ENCODE measurements around the gene ASF1A. TPM values are rescaled to one million over a fixed set of nuclear protein-coding genes. Genes with fewer than 3 reads are reported as not detected.

Gene ASF1A
- total and polyA plus RNA-seq, 8 donors: 4.5 to 13.9 (median 8.4) TPM

DNA sequence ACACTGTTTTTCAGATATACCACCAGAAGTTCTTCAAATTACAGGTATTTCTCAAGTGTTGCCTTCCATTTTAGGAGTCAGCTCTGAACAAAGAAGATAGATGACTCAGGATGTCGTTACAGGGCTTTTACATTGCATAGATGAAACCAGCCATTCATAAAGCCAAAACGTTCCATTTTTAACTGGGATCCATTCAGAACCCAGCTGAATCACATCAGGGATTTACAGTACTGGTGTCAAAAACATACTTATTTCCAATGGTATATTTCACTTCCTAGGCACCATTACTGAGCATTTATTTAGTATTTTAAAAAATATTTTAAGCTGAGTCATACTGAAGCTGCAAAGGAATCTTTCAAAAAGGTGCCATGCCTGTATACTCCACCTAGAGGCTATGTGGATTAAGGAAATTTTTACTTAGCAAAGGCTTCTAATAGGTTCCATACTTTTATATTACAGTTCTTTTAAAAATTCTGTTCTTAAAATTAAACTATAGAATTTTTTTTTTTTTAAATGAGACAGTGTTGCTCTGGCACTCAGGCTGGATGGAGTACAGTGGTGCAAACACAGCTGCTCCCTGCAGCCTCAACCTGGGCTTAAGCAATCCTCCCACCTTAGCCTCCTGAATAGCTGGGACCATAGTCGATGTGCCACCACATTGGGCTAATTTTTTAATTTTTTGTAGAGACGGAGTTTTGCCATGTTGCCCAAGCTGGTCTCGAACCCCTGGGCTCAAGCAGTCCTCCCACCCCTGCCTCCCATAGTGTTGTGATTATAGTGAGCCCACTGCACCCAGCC is 2.6 kb downstream of the ASF1A start:
- Histone ChIP-seq H3K4me1 (peaks cover 4 to 24% (median 12%) of the 10 kb centered on the region in 3 donors), H3K27me3 (no peaks in the 10 kb centered on the region), H3K9me3 (no peaks in the 10 kb centered on the region), H3K36me3 (no peaks in the 10 kb centered on the region), H3K4me3 (no peak overlapping the region), H3K27ac (no peak overlapping the region)
- TF ChIP-seq, protein P1, sequence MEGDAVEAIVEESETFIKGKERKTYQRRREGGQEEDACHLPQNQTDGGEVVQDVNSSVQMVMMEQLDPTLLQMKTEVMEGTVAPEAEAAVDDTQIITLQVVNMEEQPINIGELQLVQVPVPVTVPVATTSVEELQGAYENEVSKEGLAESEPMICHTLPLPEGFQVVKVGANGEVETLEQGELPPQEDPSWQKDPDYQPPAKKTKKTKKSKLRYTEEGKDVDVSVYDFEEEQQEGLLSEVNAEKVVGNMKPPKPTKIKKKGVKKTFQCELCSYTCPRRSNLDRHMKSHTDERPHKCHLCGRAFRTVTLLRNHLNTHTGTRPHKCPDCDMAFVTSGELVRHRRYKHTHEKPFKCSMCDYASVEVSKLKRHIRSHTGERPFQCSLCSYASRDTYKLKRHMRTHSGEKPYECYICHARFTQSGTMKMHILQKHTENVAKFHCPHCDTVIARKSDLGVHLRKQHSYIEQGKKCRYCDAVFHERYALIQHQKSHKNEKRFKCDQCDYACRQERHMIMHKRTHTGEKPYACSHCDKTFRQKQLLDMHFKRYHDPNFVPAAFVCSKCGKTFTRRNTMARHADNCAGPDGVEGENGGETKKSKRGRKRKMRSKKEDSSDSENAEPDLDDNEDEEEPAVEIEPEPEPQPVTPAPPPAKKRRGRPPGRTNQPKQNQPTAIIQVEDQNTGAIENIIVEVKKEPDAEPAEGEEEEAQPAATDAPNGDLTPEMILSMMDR (IDR thresholded peaks at IDR 0.05): peak in 3 of 4 donors; percentile 11 to 25 (median 18)
- intact Hi-C loops (cut with DNase I): no loop called here
- no peak for ATAC-seq
- no peak for DNase-seq
- 75 to 79% methylated on average over 5 of the region's 5 CpGs for WGBS, 2 donors
- no peak for FAIRE-seq

DNA sequence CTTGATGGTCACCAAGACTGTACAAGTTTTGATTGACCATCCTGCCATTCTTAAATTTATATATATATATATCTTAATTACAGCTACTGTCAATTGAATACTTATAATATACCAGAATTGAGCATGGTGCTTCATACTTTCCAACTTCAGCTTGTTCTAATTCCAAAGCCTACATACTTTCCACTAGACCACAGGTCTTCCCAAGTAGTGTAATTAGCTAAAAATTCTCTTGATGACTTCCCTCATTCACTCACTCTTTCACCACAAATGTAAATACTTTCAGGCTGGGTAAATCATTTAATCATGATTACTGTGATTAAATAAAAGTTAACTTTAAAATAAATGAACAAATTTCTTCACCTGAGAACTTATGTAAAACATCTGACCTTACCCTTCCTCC is 3.4 kb downstream of the ASF1A start:
- Histone ChIP-seq H3K4me3 (no peak overlapping the region), H3K36me3 (no peaks in the 10 kb centered on the region), H3K9me3 (no peaks in the 10 kb centered on the region), H3K27ac (no peak overlapping the region), H3K27me3 (no peaks in the 10 kb centered on the region), H3K4me1 (peaks cover 4 to 20% (median 12%) of the 10 kb centered on the region in 3 donors)
- no peak for DNase-seq
- no peak for ATAC-seq
- FAIRE-seq: no peak
- intact Hi-C loops (cut with DNase I): no loop called here
- TF ChIP-seq, protein P1 (IDR thresholded peaks at IDR 0.05): no peak

GRCh38 chr6:118899948-118900347 is 6.0 kb downstream of the ASF1A start:
- Histone ChIP-seq H3K9me3 (no peaks in the 10 kb centered on the region), H3K4me1 (peaks cover 7 to 16% (median 12%) of the 10 kb centered on the region in 3 donors), H3K27ac (no peak overlapping the region), H3K27me3 (no peaks in the 10 kb centered on the region), H3K4me3 (no peak overlapping the region), H3K36me3 (peaks cover 0 to 2% (median 0%) of the 10 kb centered on the region in 3 donors)
- intact Hi-C loops (cut with DNase I): no loop called here
- TF ChIP-seq, protein P1 (IDR thresholded peaks at IDR 0.05): no peak
- FAIRE-seq: no peak
- no peak for DNase-seq
- WGBS, 2 donors: 79 to 84% methylated on average over 6 of the region's 6 CpGs
- no peak for ATAC-seq

DNA sequence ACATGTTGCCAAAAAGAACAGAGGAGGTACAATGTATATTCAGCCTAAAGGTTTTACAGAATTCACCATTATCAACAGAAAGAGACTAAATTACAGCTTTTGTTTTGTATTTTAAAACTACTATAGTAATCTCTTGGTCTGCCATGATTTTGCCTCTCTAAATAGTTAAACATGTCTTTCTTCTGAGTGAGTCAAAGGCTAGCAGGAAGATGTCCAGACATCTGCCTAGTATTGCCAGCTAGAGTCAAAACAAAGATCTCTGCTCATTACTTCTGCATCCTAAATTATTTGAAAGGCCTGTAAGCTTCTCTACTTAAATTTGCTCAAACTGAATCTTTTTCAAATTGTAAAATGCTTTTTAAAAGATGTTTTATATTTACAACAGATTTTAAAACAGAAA is 8.8 kb downstream of the ASF1A start:
- TF ChIP-seq, protein P1 (IDR thresholded peaks at IDR 0.05): no peak
- no peak for DNase-seq
- intact Hi-C loops (cut with DNase I): no loop called here
- no peaks in the 10 kb centered on the region for H3K9me3 ChIP-seq
- no peak for FAIRE-seq
- H3K36me3 ChIP-seq: peaks cover 0 to 10% (median 4%) of the 10 kb centered on the region in 3 donors
- no peaks in the 10 kb centered on the region for H3K27me3 ChIP-seq
- H3K4me1 ChIP-seq: peaks cover 4 to 5% (median 5%) of the 10 kb centered on the region in 3 donors
- no peak overlapping the region for H3K27ac ChIP-seq
- no peak for ATAC-seq
- H3K4me3 ChIP-seq: no peak overlapping the region

DNA sequence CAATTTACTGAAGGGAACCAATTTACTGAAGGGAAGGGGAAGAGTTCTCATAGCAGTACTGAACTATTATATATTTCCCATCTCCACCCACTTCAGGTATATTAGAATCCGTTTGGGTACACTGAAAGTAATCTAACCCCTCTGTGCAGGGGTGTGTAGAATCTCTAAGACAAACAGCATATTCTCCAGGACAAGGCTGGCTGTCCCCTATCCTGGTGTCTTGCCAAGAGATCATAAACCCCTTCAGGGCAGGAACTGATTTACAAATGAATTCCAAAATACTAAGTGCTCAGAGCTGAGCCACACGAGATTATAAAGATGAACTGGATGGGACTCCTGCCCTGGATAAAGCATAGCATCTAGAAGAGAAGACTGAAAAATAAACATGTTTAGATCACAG is 9.2 kb downstream of the ASF1A start:
- Histone ChIP-seq H3K27ac (no peak overlapping the region), H3K4me3 (no peak overlapping the region)

More for the DNA sequence above, 9.2 kb downstream of the ASF1A start:
- DNase-seq: no peak
- intact Hi-C loops (cut with DNase I): no loop called here
- 60 to 68% methylated on average over 2 of the region's 2 CpGs for WGBS, 2 donors
- TF ChIP-seq, protein P1 (IDR thresholded peaks at IDR 0.05): no peak
- FAIRE-seq: no peak
- peaks cover 0 to 13% (median 4%) of the 10 kb centered on the region in 3 donors for H3K36me3 ChIP-seq
- no peak for ATAC-seq
- no peaks in the 10 kb centered on the region for H3K9me3 ChIP-seq
- H3K4me1 ChIP-seq: peaks cover 4 to 5% (median 5%) of the 10 kb centered on the region in 3 donors
- H3K27me3 ChIP-seq: no peaks in the 10 kb centered on the region
